NB4 (cell line): ENCODE results near the gene HJURP.

Experiments used
- CTCF ChIP-seq: IDR thresholded peaks from one replicate; pipeline ENCODE4 v1.5.1; 2012; ENCODE audit warnings: low read depth, low read length
- MAX ChIP-seq: IDR thresholded peaks from 2 replicates; pipeline ENCODE4 v1.6.1; 2011; ENCODE audit warnings: low read depth, low read length
- MYC ChIP-seq: IDR thresholded peaks from 2 replicates; pipeline ENCODE4 v1.6.1; 2011; ENCODE audit warnings: low read depth, low read length

- TF ChIP-seq MYC (no peak), CTCF (no peak), MAX (no peak)
Observed at GRCh38 chr2:233901367-233901766, 47.0 kb upstream of the HJURP start.
